DMS153 treated with DMSO at 0.1 percent for 48 hours (cell line): ENCODE measurements around the gene WFDC6.
"Not testable (repeated sequence)": the region's sequence is repeated elsewhere in the genome, so short reads cannot be mapped to it uniquely, and the experiment has no call there.

ENCODE experiments used
- DNase-seq: peaks from one replicate; lab custom pipeline; 2025; ENCODE audit not compliant: unreplicated experiment; lab: John Stamatoyannopoulos, UW

The WFDC6 gene

DNA sequence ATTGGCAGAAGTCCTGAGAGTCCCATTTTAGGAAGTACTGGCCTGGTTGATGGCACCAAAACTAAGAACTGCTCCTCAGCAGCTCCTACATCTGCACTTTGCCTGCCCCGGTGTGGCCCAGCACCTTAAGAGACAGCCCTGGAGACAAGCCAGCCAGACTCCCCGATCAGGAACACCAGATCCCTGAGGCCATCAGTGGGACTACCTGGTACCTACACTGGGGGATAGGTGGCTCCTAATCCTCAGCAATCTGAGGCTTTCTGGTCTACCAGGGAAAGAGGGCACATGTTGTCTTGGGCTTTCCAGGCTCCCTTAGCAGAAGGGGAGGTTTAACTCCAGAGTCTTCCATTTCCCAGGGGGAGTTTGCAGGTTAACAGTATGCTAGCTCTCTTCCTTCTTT, at the start of gene WFDC6:
TSS of gene WFDC6 (minus strand) at position 101 of the 400 bp plus-strand sequence. CDS start at position 26, 75 bp downstream.
- no peak for DNase-seq

DNA sequence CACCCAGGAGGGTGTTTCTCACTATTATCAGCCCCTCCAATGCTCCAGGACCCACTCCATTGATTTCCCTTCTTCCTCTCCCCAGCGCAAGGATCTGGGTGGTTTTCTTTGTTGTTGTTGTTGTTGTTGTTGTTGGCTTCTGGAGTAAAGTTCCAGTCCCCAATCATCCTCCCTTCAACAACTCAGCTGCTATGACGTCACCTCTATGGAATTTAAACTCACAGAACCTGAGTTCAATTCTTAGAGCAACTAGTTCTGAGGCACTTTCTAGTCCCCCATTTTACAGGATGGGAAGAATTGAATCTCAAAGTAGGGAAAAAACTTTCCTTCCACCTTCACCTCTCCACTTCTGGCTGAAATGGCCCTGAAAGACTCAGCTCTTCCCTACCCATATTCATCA, 49.5 kb upstream of the WFDC6 start:
- DNase-seq: no peak

DNA sequence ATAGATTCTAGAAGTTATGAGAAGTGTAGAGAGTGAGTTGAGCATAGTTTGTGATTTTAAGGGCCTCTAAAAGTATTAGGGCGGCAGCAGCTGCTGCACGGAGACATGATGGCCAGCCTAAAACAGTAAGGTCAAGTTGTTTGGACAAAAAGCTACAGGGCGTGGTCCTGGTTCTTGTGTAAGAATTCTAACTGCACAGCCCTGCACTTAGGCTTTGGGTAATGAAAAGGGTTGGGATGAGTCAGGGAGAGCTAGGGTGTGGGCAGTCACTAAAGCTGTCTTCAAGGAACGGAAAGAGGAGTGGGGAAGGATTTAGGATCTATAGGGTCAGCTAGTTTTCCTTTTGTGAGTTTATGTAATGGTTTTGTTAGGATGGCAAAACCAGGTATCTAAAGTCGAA, 46.7 kb upstream of the WFDC6 start:
- DNase-seq: not testable (repeated sequence)

DNA sequence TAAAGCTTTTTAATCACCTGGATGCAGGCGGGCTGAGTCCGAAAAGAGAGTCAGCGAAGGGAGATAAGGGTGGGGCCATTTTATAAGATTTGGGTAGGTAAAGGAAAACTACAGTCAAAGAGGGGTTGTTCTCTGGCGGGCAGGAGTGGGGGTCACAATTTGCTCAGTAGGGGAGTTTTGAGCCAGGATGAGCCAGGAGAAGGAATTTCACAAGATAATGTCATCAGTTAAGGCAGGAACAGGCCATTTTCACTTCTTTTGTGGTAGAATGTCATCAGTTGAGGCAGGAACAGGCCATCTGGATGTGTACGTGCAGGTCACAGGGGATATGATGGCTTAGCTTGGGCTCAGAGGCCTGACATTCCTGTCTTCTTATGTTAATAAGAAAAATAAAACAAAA, 45.0 kb upstream of the WFDC6 start:
- not testable (repeated sequence) for DNase-seq

DNA sequence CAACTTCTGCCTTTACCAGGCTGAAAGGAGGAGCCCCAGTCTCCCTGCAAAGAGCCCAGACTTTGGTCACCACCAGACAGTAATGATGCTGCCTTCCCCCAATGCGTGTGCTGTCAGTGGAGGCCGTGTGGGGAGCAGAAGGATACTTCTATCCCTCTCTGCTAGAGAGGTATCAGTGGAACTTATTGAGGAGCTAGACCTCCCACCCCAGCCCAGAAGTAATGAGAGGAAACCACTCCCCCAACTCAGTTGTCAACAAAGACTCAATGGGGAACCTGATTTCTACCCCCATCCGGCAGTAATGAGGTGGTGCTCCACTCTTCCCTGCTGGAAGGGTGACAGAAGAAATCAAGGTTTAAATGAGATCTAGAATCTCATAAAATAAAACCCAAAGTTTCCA, 44.2 kb upstream of the WFDC6 start:
- DNase-seq: no peak

DNA sequence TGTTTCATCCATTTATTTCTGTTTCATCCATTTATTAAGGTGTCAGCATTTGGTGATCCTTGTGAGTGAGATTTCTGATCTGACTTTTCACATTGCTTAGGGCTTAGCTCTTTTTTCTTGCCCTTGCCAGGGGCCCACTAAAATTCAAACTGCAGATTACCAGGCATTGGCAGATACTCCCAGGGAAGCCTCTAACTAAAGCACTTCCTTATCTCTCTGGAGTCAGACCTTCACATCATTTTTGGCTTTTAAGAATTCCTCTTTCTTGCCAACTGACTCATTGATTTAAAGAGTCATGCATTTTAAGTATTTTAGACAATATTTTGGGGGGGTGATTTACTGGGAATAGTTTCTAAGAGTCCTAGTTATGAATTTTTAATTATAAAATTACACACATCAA, 42.4 kb upstream of the WFDC6 start:
- no peak for DNase-seq

DNA sequence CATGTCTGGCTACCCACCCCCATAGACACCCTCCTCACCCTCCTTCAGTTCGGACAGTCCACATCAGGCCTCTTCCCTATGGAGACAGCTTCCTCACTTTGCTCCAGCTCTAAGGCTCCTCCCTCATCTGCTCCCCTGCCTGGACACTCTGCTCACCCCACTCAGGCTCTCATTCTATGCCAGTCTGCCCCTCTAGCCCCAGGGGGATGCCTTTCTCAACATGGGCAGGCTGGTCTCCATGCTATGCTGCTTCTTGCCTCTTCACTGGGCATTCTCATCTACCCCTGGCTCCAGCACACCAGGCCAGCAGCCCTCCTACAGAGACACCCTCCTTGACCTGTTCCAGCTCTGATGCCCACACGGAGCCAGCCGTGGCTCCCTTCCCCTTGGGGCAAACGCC, 39.9 kb upstream of the WFDC6 start, which contains the start of gene WFDC8:
TSS of gene WFDC8 (minus strand) at position 101 of the 400 bp plus-strand sequence. CDS start at position 64, 37 bp downstream.
- no peak for DNase-seq

DNA sequence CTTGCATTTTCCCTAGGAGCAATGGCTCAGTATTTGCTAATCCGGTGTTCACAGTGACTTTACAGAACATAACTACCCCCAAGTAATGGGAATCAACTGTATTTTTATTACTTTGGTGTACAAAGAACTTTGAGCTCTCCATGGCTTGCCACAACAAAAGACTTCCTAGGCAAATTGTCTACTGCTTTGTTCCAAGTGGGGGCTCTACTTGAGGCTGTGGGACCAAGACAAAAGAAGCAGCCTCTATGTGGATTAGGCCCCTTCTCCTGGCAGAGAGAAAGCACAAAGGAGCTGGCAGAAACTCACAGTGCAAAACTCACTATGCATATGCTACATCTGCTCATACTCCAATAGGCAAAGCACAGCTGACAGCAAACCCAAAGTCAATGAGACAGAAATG, 38.9 kb upstream of the WFDC6 start:
- DNase-seq: no peak

DNA sequence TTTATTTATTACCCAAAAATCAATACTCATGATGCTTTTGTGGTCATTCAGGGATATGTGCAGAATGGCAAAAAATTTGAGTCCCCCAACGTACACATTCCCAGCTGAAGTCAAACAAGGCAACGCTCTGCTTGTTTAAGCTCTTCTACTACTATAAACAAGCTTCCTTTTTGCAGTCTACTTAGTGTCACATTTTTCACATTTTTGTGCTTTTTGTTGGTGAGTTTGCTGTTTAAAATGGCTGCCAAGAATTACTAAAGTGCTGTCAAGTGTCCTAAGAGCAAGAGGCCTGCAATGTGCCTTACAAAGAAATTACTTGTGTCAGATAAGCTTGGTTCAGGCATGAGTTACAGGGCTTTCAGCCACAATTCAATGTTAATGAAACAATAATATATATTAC, 37.7 kb upstream of the WFDC6 start:
- no peak for DNase-seq

DNA sequence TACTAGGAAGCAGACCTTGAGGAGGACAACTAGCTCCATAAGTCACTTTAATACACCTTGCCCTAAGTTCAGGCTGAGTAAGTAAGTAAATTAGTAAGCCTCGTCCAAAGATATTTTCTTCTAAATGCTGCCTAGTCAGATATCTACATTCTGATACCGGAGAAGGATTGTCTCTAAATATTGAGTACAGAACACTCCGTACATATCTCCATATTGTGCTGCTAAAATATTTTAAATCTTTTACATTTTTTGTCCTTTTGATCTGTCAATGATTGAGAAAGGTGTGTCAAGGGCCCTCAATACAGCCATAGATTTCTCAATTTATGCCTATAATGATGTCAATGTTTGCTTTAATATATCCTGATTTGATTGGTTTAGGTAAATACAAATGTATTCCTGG, 36.6 kb upstream of the WFDC6 start:
- DNase-seq: no peak

DNA sequence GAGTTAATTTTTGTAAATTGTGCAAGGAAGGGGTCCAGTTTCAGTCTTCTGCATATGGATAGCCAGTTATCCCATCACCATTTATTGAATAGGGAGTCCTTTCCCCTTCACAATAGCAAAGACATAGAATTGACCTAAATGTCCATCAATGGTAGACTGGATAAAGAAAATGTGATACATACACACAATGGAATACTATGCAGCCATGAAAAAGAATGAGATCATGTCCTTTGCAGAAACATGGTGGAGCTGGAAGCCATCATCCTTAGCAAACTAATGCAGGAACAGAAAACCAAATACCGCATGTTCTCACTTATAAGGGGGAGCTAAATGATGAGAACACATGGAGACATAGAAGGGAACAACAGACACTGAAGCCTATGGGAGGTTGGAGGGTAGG, 30.4 kb upstream of the WFDC6 start:
- DNase-seq: not testable (repeated sequence)

DNA sequence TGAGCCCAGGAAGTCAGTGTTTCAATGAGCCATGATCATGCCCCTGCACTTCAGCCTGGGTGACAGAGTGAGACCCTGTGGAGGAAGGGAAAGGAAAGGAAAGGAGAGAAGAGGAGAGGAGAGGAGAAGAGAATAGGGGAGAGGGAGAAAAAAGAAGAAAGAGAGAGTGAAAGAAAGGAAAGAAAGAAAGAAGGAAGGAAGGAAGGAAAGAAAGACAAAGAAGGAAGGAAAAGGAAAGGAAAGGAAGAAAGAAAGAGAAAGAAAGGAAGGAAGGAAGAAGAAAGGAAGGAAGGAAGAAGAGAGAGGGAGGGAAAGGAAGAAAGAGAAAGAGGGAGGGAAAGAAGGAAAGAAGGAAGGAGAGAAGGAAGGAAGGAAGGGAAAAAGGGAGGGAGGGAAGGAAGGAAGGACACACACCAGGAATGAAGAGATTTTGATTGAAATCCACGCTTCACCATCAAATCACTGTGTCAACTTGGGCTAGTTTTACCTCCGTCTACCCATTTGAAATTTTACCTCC, 25.5 kb upstream of the WFDC6 start:
- no peak for DNase-seq

DNA sequence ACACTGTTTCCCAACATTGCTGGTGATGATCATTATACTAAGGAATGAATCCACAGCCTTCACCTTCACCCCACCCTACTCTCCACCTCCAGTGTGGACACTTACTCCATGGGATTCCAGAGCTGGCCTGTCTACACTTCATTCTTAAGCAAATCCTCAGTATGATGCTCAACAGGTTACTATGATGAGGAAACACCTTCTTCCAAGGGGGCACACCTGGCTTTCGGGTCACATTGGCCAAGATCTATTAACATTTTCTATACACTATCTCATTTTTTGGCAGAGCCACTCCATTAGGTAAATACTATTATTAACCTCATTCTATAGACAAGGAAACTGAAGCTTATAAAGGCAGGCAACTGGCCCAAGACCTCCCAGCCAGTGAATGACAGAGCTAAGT, 15.9 kb upstream of the WFDC6 start:
- no peak for DNase-seq

DNA sequence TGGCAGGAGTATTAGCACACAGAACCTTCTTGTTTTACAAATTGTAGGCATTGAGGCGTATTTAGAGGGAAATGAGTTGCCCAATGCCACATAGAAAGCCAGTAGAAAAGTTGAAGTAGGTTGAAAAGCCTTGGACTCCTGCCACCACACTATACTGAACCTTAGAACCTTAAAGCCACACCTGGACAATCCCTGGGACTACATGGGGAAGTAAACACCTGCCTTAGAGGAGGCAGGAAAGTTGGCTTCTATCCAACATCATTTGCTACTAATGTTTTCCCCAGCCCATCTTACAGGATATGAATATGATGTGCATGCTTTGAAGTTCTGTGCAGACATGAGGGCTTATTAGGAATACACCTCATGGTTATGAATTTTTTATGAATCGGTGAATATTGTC, 13.2 kb upstream of the WFDC6 start:
- DNase-seq: no peak

DNA sequence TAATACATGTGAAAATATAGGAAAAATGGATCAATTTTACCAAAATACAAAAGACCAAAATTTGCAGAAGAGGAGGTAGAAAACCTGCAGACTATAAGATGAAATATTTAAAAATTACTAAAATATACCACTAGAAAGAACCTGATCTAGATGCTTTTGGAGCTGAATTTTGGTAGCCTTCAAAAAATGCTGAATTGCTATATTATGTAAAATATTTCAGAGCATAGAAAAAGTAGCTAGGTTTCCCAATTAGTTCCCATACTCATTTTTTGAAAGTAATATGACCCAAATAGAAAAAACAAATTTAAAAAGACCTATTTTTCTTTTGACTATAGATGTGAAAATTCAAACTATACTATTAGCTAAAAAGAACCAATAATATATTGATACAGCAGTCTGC, 11.5 kb upstream of the WFDC6 start:
- no peak for DNase-seq

DNA sequence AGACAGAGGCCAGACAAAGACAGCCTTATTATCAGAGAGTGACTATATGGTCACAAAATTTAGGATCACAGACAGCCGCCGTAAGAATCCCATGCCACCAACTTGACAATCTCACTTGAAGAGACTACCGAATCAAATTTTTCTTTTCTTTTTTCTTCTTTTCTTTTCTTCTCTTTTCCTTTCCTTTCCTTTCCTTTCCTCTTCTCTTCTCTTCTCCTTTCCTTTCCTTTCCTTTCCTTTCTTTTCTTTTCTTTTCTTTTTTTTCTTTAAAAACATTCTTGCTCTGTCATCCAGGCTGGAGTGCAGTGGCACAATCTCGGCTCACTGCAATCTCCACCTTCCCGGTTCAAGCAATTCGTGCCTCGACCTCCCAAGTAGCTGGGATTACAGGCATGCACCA, 9.1 kb upstream of the WFDC6 start:
- DNase-seq: no peak

DNA sequence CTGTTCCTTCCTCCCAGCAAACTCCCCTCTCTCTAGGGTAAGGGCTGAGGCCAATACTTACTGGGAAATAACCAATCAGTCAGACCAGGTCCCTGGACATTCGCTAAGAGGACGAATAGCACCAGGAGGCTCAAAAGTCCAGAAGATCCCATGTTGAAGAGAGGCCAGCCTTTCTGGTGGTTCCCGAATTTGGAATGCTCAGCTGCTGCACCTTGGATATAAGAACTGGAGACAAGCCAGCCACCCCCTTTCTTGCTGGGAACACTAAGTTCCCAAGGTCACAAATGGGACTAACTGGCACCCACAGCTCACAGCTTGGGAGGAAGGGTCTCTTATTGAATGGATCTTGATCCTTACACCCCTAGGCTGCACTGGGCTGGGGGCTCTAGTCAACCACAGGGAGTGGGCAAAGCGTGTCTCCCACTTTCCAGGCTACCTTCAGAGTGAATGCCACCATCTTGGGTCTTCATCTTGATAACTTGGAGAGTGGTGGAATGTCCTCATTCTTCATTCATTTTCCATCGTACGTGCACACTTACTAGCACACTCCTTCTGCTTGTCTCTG, 8.0 kb upstream of the WFDC6 start, which contains the start of gene EPPIN:
TSS of gene EPPIN (minus strand) at position 196 of the 565 bp plus-strand sequence. CDS start at position 152, 44 bp downstream.
- DNase-seq: no peak

DNA sequence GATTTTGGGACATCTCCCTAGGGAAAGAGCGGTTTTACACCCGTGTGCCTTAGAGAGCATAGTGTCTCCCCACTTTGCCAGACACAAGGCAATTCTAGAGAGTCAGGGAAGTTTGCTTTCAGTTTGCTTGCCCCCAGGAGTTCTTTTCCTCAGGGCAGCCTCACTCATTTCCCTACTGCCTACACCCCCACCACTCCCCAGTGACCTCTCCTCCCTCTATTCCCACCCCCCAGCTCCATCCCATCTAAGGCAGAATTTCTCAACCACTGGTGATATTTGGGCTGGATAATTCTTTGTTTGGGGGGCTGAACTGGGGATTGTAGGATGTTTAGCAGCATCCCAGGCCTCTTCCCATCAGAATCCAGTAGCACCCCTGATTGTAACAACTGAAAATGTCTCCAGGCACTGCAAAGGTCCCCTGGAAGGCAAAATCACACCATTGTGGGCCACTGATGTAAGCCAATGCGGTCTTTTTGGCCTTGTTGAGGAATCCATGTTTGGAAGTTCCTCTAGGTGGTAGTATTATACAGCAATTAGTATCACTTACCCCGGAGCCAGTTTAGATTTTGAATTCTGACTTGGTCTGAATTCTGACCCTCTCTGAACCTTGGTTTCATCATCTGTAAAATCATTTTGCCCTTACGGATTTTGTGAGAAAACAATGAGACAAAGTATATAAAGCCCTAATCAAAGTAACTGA, 6.6 kb upstream of the WFDC6 start:
- DNase-seq: no peak

DNA sequence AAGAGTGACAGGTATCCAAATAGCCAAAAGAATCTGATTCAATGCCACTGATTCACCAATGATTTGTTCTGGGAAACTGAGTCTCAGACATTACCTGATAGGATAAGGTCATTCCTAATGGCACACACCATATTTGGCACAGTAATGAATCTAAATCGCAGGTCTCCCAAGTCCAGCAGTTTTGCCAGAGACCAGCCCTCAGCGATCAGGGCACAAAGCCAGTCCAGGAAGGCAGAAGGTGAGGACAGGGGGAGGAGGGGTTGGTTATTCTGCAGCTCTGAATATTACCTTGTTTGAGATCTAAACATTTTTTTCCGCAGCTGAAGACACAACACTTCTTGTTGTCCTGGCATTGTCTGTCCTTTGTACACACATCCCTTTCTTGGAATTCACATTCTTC, 6.1 kb upstream of the WFDC6 start:
- no peak for DNase-seq

DNA sequence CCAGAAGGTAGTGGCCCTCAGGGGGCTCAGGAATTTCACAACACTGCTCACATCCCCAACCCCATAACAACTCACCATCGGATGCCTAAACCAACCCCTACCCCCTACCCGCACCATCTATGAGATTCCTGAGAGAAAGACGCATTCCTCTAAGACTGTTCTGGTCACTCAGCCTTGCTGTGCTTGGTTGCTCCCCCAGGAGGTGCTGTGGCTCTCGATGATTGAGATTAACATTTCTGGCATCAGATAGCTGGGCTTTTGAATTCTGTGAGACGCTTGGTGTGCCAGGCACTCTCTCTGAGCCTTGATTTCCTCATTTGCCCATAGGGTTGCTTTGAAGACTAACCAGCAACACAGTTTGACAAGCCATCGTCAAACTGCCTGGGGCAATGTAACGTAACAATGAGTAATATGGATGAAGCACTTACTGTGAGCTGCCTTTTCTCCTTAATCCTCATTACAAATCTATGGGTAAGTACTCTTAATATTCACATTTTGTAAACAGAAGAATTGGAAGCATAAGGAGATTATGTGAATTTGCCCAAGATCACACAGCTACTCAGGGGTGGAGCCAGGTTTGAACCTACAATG, 978 bp downstream of the WFDC6 start:
- DNase-seq: no peak

DNA sequence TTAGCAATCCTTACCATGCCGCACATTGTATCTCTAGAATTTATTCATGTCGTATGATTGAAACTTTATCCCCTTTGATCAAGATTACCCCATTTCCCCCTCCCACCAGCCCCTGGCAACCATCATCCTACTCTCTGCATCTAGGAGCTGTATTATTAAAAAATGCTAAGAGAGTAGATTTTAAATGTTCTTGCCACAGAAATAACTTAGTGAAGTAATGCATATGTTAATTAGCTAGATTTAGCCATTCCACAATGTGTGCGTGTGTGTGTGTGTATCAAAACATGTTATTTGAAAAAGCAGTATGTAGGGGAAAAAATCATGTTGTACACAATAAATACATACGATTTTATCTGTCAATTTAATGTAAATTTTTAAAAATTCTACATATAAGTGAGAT, 12.0 kb downstream of the WFDC6 start:
- no peak for DNase-seq

DNA sequence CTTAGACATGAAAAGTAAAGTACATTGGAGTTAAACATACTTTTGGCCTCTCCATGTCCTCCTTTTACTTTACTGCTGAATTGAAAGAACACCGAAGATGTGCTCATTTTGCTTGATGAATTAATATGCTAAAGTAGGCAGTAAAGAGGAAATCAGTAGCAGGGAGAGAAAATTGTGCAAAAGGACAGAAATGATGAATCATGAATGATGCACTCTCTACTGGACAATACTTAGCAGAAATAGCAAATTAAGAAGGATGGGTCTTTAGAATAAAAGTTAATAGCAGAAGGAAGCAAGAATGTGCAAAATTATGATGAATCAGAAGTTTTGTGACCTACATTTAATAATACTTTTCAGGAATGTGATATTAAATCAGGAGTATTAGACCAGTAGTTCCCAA, 15.5 kb downstream of the WFDC6 start:
- DNase-seq: no peak
